BLaER1 (cell line): ENCODE results near the gene PRMT5.
A peak's percentile ranks its signal among the peaks of the same experiment; 100 is the strongest.

Experiments used
- H3K27ac ChIP-seq: shearing (Covaris generic); formaldehyde crosslinking; 2 replicates; pipeline ENCODE4 v1.8.1; 2022
- H3K27me3 ChIP-seq: shearing (Covaris generic); formaldehyde crosslinking; 2 replicates; pipeline ENCODE4 v1.8.1; 2022
- H3K36me3 ChIP-seq: shearing (Covaris generic); formaldehyde crosslinking; 2 replicates; pipeline ENCODE4 v1.8.1; 2022
- H3K4me1 ChIP-seq: shearing (Covaris generic); formaldehyde crosslinking; 2 replicates; pipeline ENCODE4 v1.8.1; 2022
- H3K4me2 ChIP-seq: shearing (Covaris generic); formaldehyde crosslinking; 2 replicates; pipeline ENCODE4 v1.8.1; 2022
- H3K4me3 ChIP-seq: shearing (Covaris generic); formaldehyde crosslinking; 2 replicates; pipeline ENCODE4 v1.8.1; 2022
- H3K9ac ChIP-seq: shearing (Covaris generic); formaldehyde crosslinking; 2 replicates; pipeline ENCODE4 v1.8.1; 2022
- H3K9me3 ChIP-seq: shearing (Covaris generic); formaldehyde crosslinking; 2 replicates; pipeline ENCODE4 v1.8.1; 2022
- H4K20me1 ChIP-seq: shearing (Covaris generic); formaldehyde crosslinking; 2 replicates; pipeline ENCODE4 v1.8.1; 2022
- Cebpa-rat ChIP-seq: shearing (Covaris generic); IDR thresholded peaks from 2 replicates; pipeline ENCODE4 v1.8.1; 2022

Gene PRMT5

DNA sequence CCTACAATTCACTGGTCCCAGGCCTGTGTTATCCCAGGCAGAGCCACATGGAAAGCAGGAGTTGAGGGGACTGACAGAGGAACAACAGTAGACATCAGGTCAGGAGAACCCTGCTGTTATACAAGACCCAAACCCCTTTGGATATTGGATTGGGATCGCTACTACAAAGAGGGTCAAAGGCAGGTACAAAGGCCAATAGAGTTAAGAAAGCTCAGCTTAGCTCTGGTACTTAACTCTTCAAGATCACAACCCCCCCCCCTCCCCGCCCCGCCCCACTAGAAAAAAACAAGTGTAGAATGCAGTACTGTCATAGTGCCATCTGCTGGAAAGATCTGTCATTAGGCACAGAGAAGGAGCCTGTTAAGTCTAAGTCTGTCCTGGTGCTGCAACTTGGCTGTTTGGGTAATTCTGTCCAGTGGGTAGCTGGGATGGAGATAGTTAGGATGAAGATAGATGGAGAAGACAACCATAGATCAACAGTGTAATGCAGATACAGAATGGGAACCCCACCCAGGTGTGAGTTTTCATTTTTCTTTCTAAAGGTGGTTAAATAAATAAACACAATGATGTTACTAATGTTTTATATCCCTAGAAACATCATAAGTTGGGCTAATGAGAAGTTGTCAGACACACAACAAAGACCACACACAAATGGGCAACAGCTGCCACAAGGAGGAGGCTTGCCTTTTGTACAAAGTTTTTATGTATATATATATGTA lies 28.9 kb downstream of the PRMT5 start:
- Histone ChIP-seq H3K4me3 (no peak overlapping the region), H3K9me3 (no peaks in the 10 kb centered on the region), H3K9ac (no peak overlapping the region), H3K27ac (no peak overlapping the region), H3K4me2 (no peak overlapping the region), H3K4me1 (no peaks in the 10 kb centered on the region), H3K27me3 (0 out of 2 replicates have a peak, but pooled peaks cover 3% of the 10 kb centered on the region), H3K36me3 (peaks cover 87% of the 10 kb centered on the region), H4K20me1 (0 out of 2 replicates have a peak, but pooled peaks cover 16% of the 10 kb centered on the region)
- TF ChIP-seq Cebpa-rat = no peak

DNA sequence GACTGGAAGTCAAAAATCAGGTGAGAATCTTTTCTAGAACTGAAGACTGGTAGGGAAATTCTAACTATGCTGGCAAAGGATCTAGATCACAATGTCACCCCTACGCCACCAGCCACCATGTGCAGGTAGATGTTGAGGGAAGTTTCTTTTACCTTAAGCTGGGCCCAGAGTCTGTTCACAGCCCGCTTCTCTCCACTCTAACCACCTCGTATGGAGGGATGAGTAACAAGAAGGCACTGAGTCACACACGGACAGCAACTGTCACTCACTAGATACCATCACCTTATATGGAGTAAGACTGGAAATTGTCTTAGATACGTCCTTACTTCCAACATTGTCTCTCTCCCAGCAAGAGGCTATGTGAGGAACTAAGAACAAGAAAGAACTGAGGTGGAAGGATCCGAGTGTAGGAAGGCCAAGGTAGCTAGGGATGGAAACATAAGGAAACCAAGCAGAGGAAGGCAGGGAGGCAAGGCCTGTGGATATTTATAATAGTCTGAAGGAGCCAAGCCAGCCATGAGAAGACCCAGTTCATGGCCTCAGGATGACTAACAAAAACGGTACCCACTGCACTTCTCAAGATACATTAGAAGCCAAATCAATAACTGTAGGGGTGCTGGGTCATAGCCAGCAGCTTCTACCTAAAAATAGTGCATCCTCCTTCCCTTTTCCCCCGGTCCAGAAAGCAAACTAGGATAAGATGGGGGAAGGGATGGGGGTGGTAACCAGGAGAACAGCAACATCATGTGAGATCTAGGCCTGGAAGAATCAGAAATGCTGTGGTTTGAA lies 30.7 kb downstream of the PRMT5 start:
- peaks cover 69% of the 10 kb centered on the region for H3K36me3 ChIP-seq
- H3K27me3 ChIP-seq = 0 out of 2 replicates have a peak, but pooled peaks cover 3% of the 10 kb centered on the region
- no peak overlapping the region for H3K4me3 ChIP-seq
- TF ChIP-seq Cebpa-rat = no peak
- H3K4me2 ChIP-seq = no peak overlapping the region
- no peaks in the 10 kb centered on the region for H3K9me3 ChIP-seq
- no peak overlapping the region for H3K9ac ChIP-seq
- no peak overlapping the region for H3K27ac ChIP-seq
- H3K4me1 ChIP-seq = no peaks in the 10 kb centered on the region
- 0 out of 2 replicates have a peak, but pooled peaks cover 16% of the 10 kb centered on the region for H4K20me1 ChIP-seq

DNA sequence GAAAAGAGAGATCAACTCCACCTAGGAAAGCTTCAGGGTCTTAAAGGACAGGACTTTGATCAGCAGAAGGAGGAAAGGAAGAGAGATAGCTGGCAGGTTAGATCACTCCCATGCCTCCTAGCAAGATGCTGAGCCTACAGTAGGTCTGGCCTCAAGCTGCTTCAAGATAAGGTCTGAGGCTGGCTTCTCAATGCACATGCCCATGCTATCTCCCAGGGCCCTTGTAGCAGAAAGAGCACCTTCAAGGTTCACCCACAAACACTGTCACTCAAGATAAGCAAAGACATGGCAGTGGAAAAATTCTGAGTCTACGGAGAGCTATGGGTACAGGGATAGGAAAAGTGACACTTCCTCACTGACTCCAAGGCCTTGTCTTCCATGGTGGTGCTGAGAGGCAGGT lies 31.8 kb downstream of the PRMT5 start:
- no peak overlapping the region for H3K9ac ChIP-seq
- no peak for TF ChIP-seq Cebpa-rat
- no peaks in the 10 kb centered on the region for H3K4me1 ChIP-seq
- H3K36me3 ChIP-seq = peaks cover 58% of the 10 kb centered on the region
- H4K20me1 ChIP-seq = 0 out of 2 replicates have a peak, but pooled peaks cover 16% of the 10 kb centered on the region
- 0 out of 2 replicates have a peak, but pooled peaks cover 3% of the 10 kb centered on the region for H3K27me3 ChIP-seq
- no peaks in the 10 kb centered on the region for H3K9me3 ChIP-seq
- H3K27ac ChIP-seq = no peak overlapping the region
- no peak overlapping the region for H3K4me3 ChIP-seq
- no peak overlapping the region for H3K4me2 ChIP-seq

DNA sequence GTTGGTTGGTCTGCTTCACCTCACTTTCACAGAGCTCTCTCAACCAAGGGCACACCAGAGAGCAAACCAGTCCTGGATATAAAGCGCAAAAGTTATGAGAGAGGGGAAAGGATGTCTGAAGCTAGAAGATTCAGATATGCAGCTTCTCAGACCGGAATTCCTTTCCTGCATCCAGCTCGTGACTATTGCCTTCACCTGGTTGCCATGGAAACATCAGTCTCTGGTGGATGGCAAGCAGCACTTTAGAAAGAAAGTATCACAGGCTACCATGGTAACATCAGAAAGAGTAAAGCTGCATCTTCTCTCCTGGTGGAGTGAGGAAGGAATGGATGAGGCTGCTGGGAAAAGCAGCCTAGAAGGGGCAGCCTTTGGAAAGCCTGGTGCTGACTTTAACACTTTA lies 32.4 kb downstream of the PRMT5 start:
- no peak for TF ChIP-seq Cebpa-rat
- 0 out of 2 replicates have a peak, but pooled peaks cover 12% of the 10 kb centered on the region for H4K20me1 ChIP-seq
- H3K4me3 ChIP-seq = no peak overlapping the region
- 0 out of 2 replicates have a peak, but pooled peaks cover 3% of the 10 kb centered on the region for H3K27me3 ChIP-seq
- no peak overlapping the region for H3K27ac ChIP-seq
- H3K4me2 ChIP-seq = no peak overlapping the region
- H3K36me3 ChIP-seq = peaks cover 52% of the 10 kb centered on the region
- no peaks in the 10 kb centered on the region for H3K4me1 ChIP-seq
- no peak overlapping the region for H3K9ac ChIP-seq
- no peaks in the 10 kb centered on the region for H3K9me3 ChIP-seq

DNA sequence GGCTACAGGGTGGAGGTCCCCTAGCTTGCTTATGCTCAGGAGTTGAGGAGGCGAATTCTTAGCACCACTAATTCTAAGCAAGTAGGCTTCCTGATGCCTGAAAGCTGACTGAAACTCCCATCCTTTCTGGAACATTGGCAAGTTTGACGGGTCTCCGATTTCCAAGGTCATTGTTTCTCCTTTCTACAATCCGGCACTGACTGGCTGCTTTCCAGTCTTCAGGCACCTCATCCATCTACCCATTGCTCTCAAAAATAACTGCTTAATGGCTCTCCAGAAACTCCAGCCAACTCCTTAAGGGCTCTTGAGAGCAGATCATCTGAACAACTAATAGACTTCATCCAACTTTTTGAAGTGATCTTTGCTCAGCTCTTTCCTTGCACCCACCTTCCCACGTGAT lies 32.8 kb downstream of the PRMT5 start:
- Histone ChIP-seq H4K20me1 (0 out of 2 replicates have a peak, but pooled peaks cover 8% of the 10 kb centered on the region), H3K27me3 (0 out of 2 replicates have a peak, but pooled peaks cover 3% of the 10 kb centered on the region), H3K9me3 (no peaks in the 10 kb centered on the region), H3K4me2 (no peak overlapping the region), H3K27ac (no peak overlapping the region), H3K4me1 (no peaks in the 10 kb centered on the region), H3K4me3 (no peak overlapping the region), H3K36me3 (peaks cover 48% of the 10 kb centered on the region), H3K9ac (no peak overlapping the region)
- no peak for TF ChIP-seq Cebpa-rat

DNA sequence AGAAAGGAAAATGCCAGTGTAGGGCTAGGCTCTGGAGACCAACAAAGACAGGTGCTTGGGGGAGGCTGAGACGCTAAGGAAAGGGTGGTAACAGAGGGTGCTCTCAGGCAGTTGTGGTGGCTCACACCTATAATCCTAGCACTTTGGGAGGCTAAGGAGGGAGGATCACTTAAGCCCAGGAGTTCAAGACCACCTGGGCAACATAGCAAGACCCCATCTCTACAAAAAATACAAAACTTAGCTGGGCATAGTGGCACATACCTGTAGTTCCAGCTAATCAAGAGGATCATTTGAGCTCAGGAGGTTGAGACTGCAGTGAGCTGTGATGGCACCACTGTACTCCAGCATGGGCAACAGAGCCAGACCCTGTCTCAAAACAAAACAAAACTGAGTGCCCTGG lies 33.8 kb downstream of the PRMT5 start:
- no peak overlapping the region for H3K27ac ChIP-seq
- no peak overlapping the region for H3K4me3 ChIP-seq
- no peak overlapping the region for H3K9ac ChIP-seq
- 0 out of 2 replicates have a peak, but pooled peaks cover 3% of the 10 kb centered on the region for H3K27me3 ChIP-seq
- no peaks in the 10 kb centered on the region for H4K20me1 ChIP-seq
- H3K36me3 ChIP-seq = peaks cover 38% of the 10 kb centered on the region
- no peak overlapping the region for H3K4me2 ChIP-seq
- TF ChIP-seq Cebpa-rat = no peak
- peaks cover 2% of the 10 kb centered on the region for H3K4me1 ChIP-seq
- H3K9me3 ChIP-seq = no peaks in the 10 kb centered on the region

DNA sequence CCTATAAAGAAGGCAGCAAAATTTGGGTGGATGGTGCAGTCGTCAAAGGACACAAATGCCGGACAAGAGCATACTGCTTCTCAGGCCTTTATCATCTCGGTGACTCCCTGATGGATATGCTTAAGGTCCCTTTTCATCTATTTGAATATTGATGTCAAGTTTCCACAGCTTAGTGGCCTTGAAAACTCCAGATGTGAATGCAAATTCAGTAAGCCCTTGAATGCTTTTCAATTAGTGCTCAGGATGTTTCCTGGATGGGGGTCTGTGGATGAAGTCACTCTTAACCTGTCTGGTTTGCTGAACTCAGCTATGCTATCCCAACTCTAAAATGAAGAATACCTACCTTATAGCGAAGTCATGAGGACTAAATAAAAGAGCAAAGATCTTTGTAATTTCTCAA lies 35.5 kb downstream of the PRMT5 start:
- Histone ChIP-seq H3K9ac (no peak overlapping the region), H3K4me1 (peaks cover 19% of the 10 kb centered on the region), H3K27ac (no peak overlapping the region), H3K9me3 (no peaks in the 10 kb centered on the region), H3K36me3 (peaks cover 23% of the 10 kb centered on the region), H3K4me3 (no peak overlapping the region), H4K20me1 (no peaks in the 10 kb centered on the region), H3K27me3 (no peaks in the 10 kb centered on the region), H3K4me2 (no peak overlapping the region)
- no peak for TF ChIP-seq Cebpa-rat

DNA sequence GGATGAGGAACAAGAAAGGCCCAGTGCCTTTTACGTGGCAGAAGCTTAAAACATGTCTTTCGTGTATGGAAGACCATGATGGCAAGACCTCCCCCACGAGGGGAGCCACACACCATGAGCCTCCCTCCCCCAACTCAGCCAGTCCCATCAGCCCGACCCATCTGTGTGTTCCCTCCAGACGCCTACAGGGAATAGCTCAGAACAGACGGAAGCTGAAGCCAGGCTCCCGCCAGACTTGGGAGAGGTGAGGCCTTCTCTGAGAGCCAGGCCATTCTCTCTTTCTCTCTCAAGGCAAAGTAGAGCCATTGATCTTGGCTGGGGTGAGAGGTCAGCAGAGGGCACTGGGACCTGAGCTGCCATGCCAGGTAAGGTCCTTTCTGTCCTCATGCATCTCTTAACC lies 36.7 kb downstream of the PRMT5 start:
- Histone ChIP-seq H3K4me3 (no peak overlapping the region), H3K9ac (no peak overlapping the region), H4K20me1 (no peaks in the 10 kb centered on the region), H3K27me3 (no peaks in the 10 kb centered on the region), H3K4me2 (no peak overlapping the region), H3K36me3 (peaks cover 12% of the 10 kb centered on the region; the same call in 1 of the 2 replicates), H3K9me3 (no peaks in the 10 kb centered on the region), H3K27ac (no peak overlapping the region; the same call in 1 of the 2 replicates), H3K4me1 (peaks cover 31% of the 10 kb centered on the region)
- no peak for TF ChIP-seq Cebpa-rat

DNA sequence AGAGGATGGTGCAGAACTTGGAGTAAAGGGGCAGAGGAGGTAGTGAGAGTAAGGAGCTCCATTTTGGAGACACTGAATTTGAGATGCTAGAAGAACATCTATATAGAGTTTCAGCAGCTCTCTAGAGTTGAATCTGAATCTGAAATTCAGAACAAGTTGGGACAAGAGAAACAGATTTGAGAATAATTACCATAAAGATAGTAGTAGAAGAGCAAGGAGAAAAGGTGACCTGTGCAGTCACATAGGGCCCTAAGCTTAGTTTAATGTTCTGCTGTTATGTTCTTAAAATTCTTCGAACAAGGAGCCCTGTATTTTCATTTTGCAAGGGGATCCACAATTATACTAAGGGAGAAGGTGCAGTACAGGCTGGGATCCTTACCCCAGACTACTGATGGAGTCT lies 38.8 kb downstream of the PRMT5 start:
- Histone ChIP-seq H3K9me3 (no peaks in the 10 kb centered on the region), H4K20me1 (no peaks in the 10 kb centered on the region), H3K27me3 (no peaks in the 10 kb centered on the region), H3K9ac (no peak overlapping the region), H3K4me2 (peak overlapping the region; percentile 85; the same call in 1 of the 2 replicates), H3K36me3 (no peaks in the 10 kb centered on the region), H3K4me1 (peaks cover 52% of the 10 kb centered on the region), H3K27ac (no peak overlapping the region), H3K4me3 (no peak overlapping the region)
- no peak for TF ChIP-seq Cebpa-rat

DNA sequence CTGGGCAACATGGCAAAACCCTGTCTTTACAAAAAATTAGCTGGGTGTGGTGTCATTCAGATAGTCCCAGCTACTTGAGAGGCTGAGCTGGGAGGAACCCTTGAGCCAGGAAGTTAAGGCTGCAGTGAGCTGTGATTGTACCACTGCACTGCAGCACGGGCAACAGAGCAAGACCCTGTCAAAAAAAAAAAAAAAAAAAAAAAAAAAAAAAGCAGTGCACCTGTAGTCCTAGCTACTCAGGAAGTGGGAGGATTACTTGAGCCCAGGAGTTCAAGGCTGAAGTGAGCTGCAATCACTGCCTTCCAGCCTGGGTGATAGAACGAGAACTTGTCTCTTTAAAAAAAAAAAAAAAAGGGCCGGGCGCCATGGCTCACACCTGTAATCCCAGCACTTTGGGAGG lies 40.5 kb downstream of the PRMT5 start:
- no peaks in the 10 kb centered on the region for H3K36me3 ChIP-seq
- H3K4me1 ChIP-seq = peaks cover 69% of the 10 kb centered on the region
- H3K4me3 ChIP-seq = no peak overlapping the region; the same call in 1 of the 2 replicates
- H3K27me3 ChIP-seq = no peaks in the 10 kb centered on the region
- peak overlapping the region; percentile 76 for H3K27ac ChIP-seq
- no peaks in the 10 kb centered on the region for H4K20me1 ChIP-seq
- no peak for TF ChIP-seq Cebpa-rat
- H3K9ac ChIP-seq = peak overlapping the region; percentile 56
- H3K9me3 ChIP-seq = no peaks in the 10 kb centered on the region
- peak overlapping the region; percentile 85 for H3K4me2 ChIP-seq
